Measurements from ENCODE around the gene SLC25A25.

The SLC25A25 gene

GRCh38 chr9:128077847-128078503, 9.9 kb downstream of the SLC25A25 start:
- no peak for DNase-seq (ENCODE audit: low read depth)
- no peak for TF ChIP-seq CTCF (IDR thresholded peaks at IDR 0.05; ENCODE audit: insufficient read depth, low read depth, low read length, missing control alignments)
- no peak overlapping the region for H3K4me3 ChIP-seq (ENCODE audit: low read depth, low read length)

- no peak for TF ChIP-seq CTCF (IDR thresholded peaks at IDR 0.05; ENCODE audit: insufficient read depth, low read depth, low read length, missing control alignments)
- DNase-seq (ENCODE audit: low read depth), result no peak
Observed at GRCh38 chr9:128078504-128079434, 10.7 kb downstream of the SLC25A25 start.

GRCh38 chr9:128080206-128080605, 12.2 kb downstream of the SLC25A25 start:
- DNase-seq (ENCODE audit: low read depth), result no peak
- TF ChIP-seq CTCF (IDR thresholded peaks at IDR 0.05; ENCODE audit: insufficient read depth, low read depth, low read length, missing control alignments), result no peak
- H3K4me3 ChIP-seq (ENCODE audit: low read depth, low read length), result no peak overlapping the region

More at GRCh38 chr9:128078504-128079434, 10.7 kb downstream of the SLC25A25 start:
- H3K4me3 ChIP-seq (ENCODE audit: low read depth, low read length), result no peak overlapping the region

DNA sequence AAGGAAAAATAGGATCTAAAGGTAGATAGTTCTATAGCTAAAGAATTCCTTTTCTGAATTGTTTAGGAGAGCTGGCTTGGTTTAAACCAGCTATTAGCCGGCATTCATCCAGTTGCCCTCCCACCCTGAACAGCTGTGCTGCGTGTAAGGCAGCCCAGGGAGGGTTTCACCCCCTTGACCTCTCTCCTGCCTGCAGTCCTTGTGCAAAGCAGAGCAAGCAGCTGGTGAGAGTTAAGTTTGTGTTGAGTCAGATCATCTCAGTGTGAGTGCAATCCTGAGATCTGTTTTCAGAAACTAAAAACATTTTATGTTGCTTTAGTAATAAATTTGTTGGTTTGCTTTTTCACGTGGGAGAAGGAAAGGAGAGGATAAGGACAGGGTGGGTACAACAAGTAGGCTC, 13.0 kb downstream of the SLC25A25 start:
- H3K4me3 ChIP-seq (ENCODE audit: low read depth, low read length), result no peak overlapping the region
- TF ChIP-seq CTCF (IDR thresholded peaks at IDR 0.05; ENCODE audit: insufficient read depth, low read depth, low read length, missing control alignments), result no peak
- peak; percentile 38 for DNase-seq (ENCODE audit: low read depth)

GRCh38 chr9:128082151-128082550, 14.1 kb downstream of the SLC25A25 start:
- no peak for DNase-seq (ENCODE audit: low read depth)
- no peak overlapping the region for H3K4me3 ChIP-seq (ENCODE audit: low read depth, low read length)
- no peak for TF ChIP-seq CTCF (IDR thresholded peaks at IDR 0.05; ENCODE audit: insufficient read depth, low read depth, low read length, missing control alignments)

GRCh38 chr9:128084746-128085145, 16.7 kb downstream of the SLC25A25 start:
- TF ChIP-seq CTCF (IDR thresholded peaks at IDR 0.05; ENCODE audit: insufficient read depth, low read depth, low read length, missing control alignments), result no peak
- H3K4me3 ChIP-seq (ENCODE audit: low read depth, low read length), result no peak overlapping the region
- DNase-seq (ENCODE audit: low read depth), result no peak

Data from GM12865 (cell line).